Astrocyte (in vitro differentiated cells and primary cell): ENCODE measurements around the gene ABO. TPM values are rescaled to one million over a fixed set of nuclear protein-coding genes. Genes with fewer than 3 reads are reported as not detected.

ENCODE experiments used
- DNase-seq: peaks from one replicate; pipeline ENCODE4 v3.0.0-alpha.2; 2010; ENCODE audit warnings: low read depth
- FAIRE-seq: peaks from 2 replicates; lab custom pipeline; 2011; peaks lifted over from hg19 to GRCh38; lab: Jason Lieb, UNC
- H2AFZ ChIP-seq: 2 replicates; pipeline ENCODE4 v1.6.0; 2012; ENCODE audit warnings: low read depth, low read length, inconsistent platforms
- H3K27ac ChIP-seq: 2 replicates; pipeline ENCODE4 v1.5.1; 2011; ENCODE audit warnings: low read depth, low read length, inconsistent platforms
- H3K27me3 ChIP-seq: 2 replicates; pipeline ENCODE4 v1.6.0; 2011; ENCODE audit warnings: low read length, inconsistent platforms; ENCODE audit not compliant: insufficient read depth
- H3K36me3 ChIP-seq: 2 replicates; pipeline ENCODE4 v1.5.1; 2011; ENCODE audit warnings: low read length, inconsistent platforms; ENCODE audit not compliant: insufficient read depth
- H3K4me1 ChIP-seq: 2 replicates; pipeline ENCODE4 v1.5.1; 2011; ENCODE audit warnings: low read length, inconsistent platforms; ENCODE audit not compliant: insufficient read depth
- H3K4me2 ChIP-seq: 2 replicates; pipeline ENCODE4 v1.6.0; 2012; ENCODE audit warnings: low read length, inconsistent platforms
- H3K4me3 ChIP-seq: 2 replicates; pipeline ENCODE4 v1.5.1; 2011; ENCODE audit warnings: low read depth, mild to moderate bottlenecking, low read length, inconsistent platforms; ENCODE audit not compliant: insufficient read depth
- H3K79me2 ChIP-seq: 2 replicates; pipeline ENCODE4 v1.6.0; 2012; ENCODE audit warnings: mild to moderate bottlenecking, low read length, inconsistent platforms; ENCODE audit not compliant: insufficient read depth
- H3K9ac ChIP-seq: 2 replicates; pipeline ENCODE4 v1.6.0; 2012; ENCODE audit warnings: mild to moderate bottlenecking, low read length, inconsistent platforms
- H3K9me3 ChIP-seq: 2 replicates; pipeline ENCODE4 v1.5.1; 2012; ENCODE audit warnings: low read depth, mild to moderate bottlenecking, low read length, inconsistent platforms; ENCODE audit not compliant: insufficient read depth
- H4K20me1 ChIP-seq: 2 replicates; pipeline ENCODE4 v1.6.0; 2012; ENCODE audit warnings: low read length, inconsistent platforms; ENCODE audit not compliant: insufficient read depth
- H3K27ac Mint-ChIP-seq: one replicate; pipeline ENCODE4 v1.8.0; 2021; ENCODE audit warnings: mild to moderate bottlenecking, mixed read lengths; ENCODE audit not compliant: unreplicated experiment
- H3K27me3 Mint-ChIP-seq: one replicate; pipeline ENCODE4 v1.8.0; 2021; ENCODE audit warnings: low read depth, mixed read lengths; ENCODE audit not compliant: unreplicated experiment
- H3K36me3 Mint-ChIP-seq: one replicate; pipeline ENCODE4 v1.8.0; 2021; ENCODE audit warnings: low read depth, mixed read lengths; ENCODE audit not compliant: unreplicated experiment
- H3K4me1 Mint-ChIP-seq: one replicate; pipeline ENCODE4 v1.8.0; 2021; ENCODE audit warnings: low read depth, mixed read lengths; ENCODE audit not compliant: unreplicated experiment
- H3K4me3 Mint-ChIP-seq: one replicate; pipeline ENCODE4 v1.8.0; 2021; ENCODE audit warnings: mild to moderate bottlenecking, moderate library complexity, mixed read lengths; ENCODE audit not compliant: unreplicated experiment
- H3K9me3 Mint-ChIP-seq: one replicate; pipeline ENCODE4 v1.8.0; 2021; ENCODE audit warnings: mild to moderate bottlenecking, mixed read lengths; ENCODE audit not compliant: unreplicated experiment
- EZH2 ChIP-seq: IDR thresholded peaks from 2 replicates; pipeline ENCODE4 v1.6.1; 2012; ENCODE audit warnings: mild to moderate bottlenecking, low read length, inconsistent platforms; ENCODE audit not compliant: insufficient read depth
- total RNA-seq: library from RNA; stranded (reverse); gene quantifications from 2 replicates; pipeline ENCODE4 v1.2.1, GENCODE V29; 2021
- TF ChIP-seq, protein P1 (sequence below): IDR thresholded peaks from 2 replicates; pipeline ENCODE4 v1.5.1; 2011; ENCODE audit warnings: low read depth, mild to moderate bottlenecking, inconsistent platforms, low read length, moderate library complexity; ENCODE audit not compliant: insufficient read depth

ABO gene
- total RNA-seq, 1 donor from 2014 or later: not detected

DNA sequence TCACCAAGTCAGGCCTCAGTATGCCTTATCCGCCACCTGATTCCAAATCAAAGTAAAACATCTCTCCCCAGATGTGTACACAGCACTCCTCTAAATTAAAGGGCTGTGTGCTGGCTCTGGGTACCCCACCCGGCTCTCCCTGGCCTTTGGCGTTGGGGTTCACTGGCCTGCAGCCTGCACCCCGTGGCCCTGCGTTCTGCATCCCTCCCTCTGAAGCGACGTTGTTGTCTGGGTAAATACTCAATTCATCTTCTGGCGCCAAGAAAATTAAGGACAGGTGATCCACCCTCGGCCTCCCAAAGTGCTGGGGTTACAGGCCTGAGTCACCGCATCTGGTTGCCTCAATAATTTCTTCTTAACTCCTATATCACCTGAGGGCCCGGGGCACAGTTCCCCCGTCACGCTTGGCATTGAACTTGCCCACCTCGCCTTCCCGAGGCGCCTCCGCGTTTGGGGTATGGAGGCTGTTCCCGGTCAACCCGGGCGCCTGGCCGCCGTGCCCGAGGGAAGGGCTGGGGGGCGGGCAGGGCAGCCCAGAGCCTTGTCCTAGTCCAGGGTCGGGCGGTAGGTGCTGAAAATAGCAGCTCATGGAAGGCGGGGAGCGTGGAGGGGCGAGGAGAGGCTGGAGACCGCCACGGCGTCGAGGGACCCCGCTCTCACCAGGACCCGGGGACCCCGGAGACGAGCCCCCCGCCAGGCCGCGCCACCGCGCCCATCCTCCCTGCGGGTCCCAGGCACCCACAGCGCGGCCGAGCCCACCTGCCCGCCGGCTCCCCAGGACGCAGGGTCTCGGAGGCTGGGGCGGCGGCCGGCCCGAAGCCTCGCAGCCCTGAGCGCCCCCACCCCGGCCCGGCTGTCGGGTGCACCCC lies 531 bp downstream of the ABO start:
- no peak overlapping the region for H3K4me3 ChIP-seq
- H2AFZ ChIP-seq: no peak overlapping the region
- H3K9ac ChIP-seq: no peak overlapping the region
- Mint-ChIP-seq H3K4me1 (peaks cover 2% of the 10 kb centered on the region), H3K36me3 (no peaks in the 10 kb centered on the region), H3K9me3 (peaks cover 23% of the 10 kb centered on the region), H3K27me3 (peaks cover 47% of the 10 kb centered on the region), H3K4me3 (no peak overlapping the region), H3K27ac (no peak overlapping the region)
- no peak overlapping the region for H3K27ac ChIP-seq
- H4K20me1 ChIP-seq: no peaks in the 10 kb centered on the region
- H3K9me3 ChIP-seq: peaks cover 7% of the 10 kb centered on the region
- FAIRE-seq: no peak
- H3K27me3 ChIP-seq: peaks cover 22% of the 10 kb centered on the region
- no peaks in the 10 kb centered on the region for H3K4me1 ChIP-seq
- H3K4me2 ChIP-seq: no peak overlapping the region
- no peak for DNase-seq
- no peaks in the 10 kb centered on the region for H3K36me3 ChIP-seq
- TF ChIP-seq EZH2: peak; percentile 61
- TF ChIP-seq, protein P1, sequence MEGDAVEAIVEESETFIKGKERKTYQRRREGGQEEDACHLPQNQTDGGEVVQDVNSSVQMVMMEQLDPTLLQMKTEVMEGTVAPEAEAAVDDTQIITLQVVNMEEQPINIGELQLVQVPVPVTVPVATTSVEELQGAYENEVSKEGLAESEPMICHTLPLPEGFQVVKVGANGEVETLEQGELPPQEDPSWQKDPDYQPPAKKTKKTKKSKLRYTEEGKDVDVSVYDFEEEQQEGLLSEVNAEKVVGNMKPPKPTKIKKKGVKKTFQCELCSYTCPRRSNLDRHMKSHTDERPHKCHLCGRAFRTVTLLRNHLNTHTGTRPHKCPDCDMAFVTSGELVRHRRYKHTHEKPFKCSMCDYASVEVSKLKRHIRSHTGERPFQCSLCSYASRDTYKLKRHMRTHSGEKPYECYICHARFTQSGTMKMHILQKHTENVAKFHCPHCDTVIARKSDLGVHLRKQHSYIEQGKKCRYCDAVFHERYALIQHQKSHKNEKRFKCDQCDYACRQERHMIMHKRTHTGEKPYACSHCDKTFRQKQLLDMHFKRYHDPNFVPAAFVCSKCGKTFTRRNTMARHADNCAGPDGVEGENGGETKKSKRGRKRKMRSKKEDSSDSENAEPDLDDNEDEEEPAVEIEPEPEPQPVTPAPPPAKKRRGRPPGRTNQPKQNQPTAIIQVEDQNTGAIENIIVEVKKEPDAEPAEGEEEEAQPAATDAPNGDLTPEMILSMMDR: no peak
- no peaks in the 10 kb centered on the region for H3K79me2 ChIP-seq

DNA sequence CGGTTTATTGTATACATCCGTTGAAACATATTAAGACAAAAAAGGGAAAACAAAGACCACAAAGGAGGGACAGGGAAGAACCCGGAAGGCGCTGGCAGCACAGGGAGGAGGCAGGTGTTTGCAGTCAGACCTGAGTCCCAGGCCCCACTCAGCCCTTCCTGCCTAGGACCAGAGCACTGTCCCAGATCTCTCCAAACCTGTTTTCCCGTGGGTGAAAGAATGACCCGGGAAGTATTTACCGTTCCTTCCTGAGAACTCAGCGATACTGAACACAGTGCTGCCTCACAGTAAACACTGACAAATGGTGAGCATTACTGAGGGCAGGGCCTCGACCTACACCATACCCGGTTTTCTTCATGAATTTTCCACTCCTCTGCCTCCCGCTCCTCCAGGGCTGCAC lies 1.2 kb downstream of the ABO start:
- Histone ChIP-seq H3K27ac (no peak overlapping the region), H3K4me3 (no peak overlapping the region), H3K4me1 (no peaks in the 10 kb centered on the region), H2AFZ (no peak overlapping the region), H3K9ac (no peak overlapping the region), H3K9me3 (peaks cover 7% of the 10 kb centered on the region), H3K79me2 (no peaks in the 10 kb centered on the region), H4K20me1 (no peaks in the 10 kb centered on the region), H3K4me2 (no peak overlapping the region), H3K27me3 (peaks cover 22% of the 10 kb centered on the region), H3K36me3 (no peaks in the 10 kb centered on the region)
- Mint-ChIP-seq H3K27me3 (peaks cover 43% of the 10 kb centered on the region), H3K36me3 (no peaks in the 10 kb centered on the region), H3K4me1 (peaks cover 8% of the 10 kb centered on the region), H3K27ac (no peak overlapping the region), H3K4me3 (no peak overlapping the region), H3K9me3 (peaks cover 16% of the 10 kb centered on the region)
- FAIRE-seq (no peak), DNase-seq (no peak)
- TF ChIP-seq, protein P1: no peak
- no peak for TF ChIP-seq EZH2

DNA sequence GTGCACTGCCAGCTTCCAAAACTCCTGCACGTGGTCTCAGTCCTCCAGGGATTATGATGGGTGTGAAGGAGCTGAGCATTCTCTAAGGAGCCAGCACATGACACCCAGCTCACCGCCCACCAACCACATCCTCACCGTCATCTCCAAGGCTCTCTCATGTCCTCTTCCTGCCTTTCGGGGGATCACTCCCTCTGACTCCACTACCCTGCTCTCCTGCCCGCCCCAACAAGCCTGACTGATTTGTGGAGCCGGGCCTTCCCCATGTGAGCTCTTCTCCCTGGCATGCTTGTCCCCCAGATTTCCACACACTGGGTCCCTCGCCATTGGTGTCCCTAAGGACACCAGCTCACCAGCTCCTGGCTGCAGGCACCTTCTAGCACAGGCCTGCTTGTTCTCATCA lies 1.9 kb downstream of the ABO start:
- DNase-seq (no peak), FAIRE-seq (no peak)
- Histone ChIP-seq H3K9me3 (peaks cover 2% of the 10 kb centered on the region), H3K9ac (no peak overlapping the region), H3K4me1 (no peaks in the 10 kb centered on the region), H4K20me1 (no peaks in the 10 kb centered on the region), H2AFZ (no peak overlapping the region), H3K36me3 (no peaks in the 10 kb centered on the region), H3K79me2 (no peaks in the 10 kb centered on the region), H3K4me3 (no peak overlapping the region), H3K4me2 (no peak overlapping the region), H3K27me3 (peaks cover 22% of the 10 kb centered on the region), H3K27ac (no peak overlapping the region)
- H3K4me1 Mint-ChIP-seq: peaks cover 8% of the 10 kb centered on the region
- H3K9me3 Mint-ChIP-seq: peaks cover 13% of the 10 kb centered on the region
- no peak for TF ChIP-seq EZH2
- TF ChIP-seq, protein P1: no peak
- H3K27me3 Mint-ChIP-seq: peaks cover 39% of the 10 kb centered on the region
- no peak overlapping the region for H3K27ac Mint-ChIP-seq
- H3K4me3 Mint-ChIP-seq: no peak overlapping the region
- no peaks in the 10 kb centered on the region for H3K36me3 Mint-ChIP-seq
